Measurements from ENCODE around the gene PLA2G2F.

The PLA2G2F gene

DNA sequence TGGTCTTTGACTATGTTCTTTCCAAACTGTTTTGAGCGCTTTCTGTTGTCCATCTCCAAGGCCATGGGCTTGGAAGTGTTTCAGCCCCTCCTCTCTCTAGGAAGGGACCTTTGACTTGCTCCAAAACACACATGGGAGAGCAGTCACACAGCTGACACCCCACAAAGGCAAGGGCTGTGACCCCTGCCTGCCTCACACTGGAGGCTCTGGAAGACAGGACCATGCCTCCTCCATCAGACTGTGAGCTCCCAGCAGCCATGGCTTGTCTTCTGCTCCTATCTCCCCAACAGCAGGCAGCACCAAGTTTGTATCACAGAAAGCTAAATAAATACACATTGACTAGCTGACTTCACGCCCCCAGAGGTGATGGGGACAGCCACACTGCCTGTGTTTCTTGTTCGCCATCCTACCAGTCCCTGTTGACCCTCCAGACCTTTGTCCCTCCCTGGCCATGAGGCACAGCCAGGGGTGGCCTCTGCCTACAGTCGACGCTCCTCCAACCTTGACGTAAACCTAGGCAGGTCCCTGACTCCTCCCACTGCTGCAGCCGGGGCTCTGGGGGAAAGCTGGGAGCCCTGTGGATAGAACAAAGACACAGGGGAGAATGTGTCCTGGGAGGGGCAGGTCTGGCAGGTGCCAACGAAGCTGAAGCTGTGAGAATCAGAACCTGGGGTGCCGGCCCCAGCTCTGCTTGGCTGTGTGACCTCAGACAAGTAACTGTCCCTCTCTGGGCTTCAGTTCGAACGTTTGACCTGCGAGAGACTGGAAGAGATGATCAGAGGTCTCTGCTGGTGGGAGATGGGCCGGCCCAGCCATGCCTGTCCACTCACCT lies 4.8 kb downstream of the PLA2G2F start:
- no peak for DNase-seq

DNA sequence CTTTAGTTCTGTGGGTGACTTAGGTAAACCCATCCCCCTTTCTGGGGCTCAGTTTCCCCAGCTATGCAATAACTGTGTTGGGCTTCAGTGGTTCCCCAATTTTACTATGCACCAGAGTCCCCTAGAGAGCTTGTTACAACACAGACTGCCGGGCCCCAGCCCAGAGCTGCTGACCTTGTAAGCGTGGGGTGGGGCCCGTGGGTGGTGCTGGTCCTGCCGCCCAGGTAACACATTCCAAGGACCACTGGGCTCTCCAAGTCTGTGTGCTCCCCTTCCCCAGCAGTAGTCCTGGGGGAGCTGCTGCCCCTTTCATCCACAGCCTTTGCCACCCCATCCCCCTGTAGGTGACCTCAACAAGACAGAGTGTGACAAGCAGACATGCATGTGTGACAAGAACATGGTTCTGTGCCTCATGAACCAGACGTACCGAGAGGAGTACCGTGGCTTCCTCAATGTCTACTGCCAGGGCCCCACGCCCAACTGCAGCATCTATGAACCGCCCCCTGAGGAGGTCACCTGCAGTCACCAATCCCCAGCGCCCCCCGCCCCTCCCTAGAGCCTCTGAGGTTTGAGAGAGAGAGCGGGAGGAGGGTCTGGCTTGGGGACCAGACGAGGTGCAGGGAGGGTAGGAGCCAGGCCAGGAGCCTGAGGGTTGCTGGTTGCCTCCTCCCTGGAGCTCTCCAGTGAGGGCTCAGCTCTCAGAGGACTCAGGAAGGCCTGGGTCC lies 8.9 kb downstream of the PLA2G2F start:
- no peak for DNase-seq

DNA sequence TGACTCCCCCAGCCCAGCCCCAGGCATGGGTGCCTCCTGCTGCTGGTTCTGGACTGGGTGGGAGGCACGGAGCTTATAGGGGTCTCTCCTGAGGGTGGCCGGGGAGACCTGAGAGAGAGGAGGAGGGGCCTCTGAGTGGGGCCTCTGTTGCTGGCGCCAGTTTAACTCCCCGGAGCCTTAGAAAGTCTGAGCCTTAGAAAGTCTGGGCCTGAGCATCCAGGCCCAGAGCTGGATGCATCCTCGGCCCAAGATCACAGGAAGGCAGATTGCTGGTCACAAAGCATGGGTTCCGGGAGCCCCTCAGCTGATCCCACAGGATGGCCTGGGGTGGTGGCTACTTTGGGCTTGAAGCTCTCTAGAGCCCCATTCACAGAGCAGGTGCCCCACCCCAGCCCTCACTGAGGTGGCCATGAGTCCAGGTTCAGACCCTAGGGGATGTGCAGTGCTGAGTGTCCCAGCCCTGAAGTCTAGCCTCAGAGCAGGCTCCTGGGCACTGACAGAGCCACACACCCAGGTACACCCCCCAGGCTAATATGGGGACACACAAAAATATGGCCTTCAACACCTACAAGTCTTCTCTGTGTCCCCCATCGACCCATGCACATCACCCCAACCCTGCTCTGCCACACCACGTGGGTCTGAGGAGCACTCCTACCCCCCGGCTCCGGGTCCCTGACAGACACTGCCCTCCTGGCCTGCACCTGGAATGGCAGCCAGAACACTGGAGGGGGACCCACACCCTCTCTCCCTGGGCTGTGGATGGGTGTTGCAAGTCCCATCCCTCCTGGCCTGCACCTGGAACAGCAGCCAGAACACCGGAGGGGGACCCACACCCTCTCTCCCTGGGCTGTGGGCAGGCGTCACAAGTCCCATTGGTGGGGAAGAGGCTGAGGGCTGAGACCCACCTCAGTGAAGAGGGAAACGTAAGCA lies 9.7 kb downstream of the PLA2G2F start:
- no peak for DNase-seq

DNA sequence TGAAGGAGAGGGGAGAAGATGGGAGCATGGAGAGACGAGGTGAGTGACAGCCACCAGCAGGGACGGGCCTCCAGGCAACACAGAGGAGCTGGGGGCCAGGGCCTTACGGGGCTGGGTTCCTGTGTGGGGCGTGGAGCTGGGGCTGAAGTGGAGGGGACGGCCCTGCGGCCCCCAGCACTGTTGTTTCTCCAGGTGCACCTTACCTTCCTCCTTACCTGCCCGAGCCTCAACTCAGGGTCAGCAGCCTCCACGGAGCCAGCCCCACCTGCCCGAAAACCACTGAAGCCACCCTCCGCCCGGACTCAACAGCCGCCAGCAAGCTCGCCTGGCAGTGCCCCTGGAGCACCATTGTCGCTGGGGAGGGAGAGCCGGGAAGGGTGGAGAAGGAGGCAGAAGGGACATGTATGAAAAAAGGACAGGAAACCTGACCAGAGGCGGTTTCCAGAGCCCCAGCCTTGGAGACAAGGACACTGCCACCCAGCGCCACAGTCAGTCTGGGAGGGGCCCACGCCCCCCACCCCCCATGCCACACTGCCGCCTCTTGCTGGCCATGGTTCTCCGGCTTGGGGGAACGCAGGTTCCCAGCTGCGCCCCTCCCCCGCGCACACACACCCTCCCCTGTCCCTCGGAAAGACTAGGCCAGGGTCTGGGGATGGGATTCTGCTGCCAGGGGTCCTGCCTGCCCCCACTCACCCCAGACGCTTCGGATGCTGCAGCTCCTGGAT lies 10.6 kb downstream of the PLA2G2F start:
- no peak for DNase-seq

DNA sequence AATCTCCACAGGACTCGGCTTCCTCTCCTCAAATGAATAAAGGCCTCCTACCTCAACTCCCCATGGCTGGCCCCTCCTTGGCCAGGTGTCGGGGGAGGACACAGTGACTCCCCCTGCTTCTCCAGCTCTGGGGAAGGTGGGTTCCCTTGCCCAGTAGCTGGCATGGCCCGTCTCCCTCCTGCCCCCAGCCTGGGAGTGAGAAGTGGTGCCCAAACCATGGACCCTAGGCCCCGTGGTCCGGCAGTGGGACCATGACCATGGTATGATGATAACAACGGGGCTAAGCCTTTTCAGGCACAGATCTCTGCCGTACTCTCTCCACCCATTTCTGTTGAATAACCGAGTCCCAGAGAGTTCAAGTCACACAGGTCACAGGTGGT lies 11.2 kb downstream of the PLA2G2F start:
- no peak for DNase-seq

DNA sequence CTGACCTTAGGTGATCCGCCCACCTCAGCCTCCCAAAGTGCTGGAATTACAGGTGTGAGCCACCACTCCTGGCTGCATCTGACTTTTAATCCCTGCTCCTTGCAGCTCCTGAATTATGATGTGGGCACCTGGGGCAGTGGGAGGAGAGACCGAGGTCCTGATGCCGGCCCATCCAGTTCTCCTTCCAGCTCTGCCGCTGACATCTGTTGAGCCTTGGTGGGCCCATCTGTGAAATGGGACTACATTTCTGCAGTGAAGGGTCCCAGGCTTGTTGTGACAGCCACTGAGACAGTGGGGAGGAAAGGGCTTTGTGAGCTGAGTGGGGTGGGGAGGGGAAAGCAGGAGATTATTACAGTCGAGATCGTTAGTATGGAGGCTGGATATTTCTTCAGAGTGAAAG lies 11.8 kb downstream of the PLA2G2F start:
- DNase-seq: no peak

DNA sequence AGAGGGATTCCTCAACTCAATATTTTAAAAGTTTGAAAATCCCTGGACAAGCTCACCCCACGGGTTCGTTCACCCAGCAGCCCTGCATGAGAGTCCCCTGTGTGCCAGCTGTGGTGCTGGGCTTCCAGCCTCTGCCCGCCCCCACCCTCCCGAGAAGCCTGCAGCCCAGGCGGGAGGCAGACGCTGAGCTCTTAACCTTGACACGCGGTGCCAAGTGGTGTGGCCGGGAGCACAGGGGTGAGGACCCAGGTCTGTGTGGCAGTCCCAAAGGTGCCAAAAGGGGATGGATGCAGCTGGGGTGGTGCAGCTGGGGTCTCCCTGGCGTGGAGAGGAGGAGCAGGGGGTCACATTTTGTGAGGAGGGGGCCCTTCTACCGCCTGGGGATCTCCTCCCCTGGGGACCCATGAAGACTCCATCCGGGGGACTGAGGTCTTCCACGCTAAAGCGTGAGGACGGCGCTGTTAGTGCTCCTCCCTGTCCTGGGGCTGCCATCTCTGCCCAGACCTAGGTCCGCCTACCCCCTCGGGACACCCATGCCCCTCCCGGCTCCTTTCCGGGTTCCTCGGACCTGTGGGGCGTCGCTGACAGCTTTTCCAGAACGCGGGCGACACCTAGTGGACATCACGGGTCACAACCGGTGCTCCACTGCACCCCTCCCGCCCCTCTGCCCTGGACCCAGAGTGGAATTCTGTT lies 12.9 kb downstream of the PLA2G2F start:
- peak; percentile 45 for DNase-seq

DNA sequence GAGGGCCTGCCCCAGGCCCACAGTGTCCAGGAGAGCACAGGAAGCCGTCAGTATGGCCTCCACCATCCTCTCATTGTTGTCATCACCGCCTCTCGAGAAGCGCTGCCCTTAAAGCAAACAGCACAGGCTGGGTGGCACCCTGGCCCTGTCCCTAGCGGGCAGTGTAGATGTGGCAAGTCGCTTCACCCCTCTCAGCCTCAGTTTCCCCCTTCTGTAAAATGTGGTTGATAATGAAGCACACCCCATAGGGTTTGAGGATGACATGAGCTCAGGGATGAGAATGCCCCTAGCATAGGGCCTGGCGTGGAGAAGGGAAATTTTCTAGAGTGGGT lies 13.4 kb downstream of the PLA2G2F start:
- DNase-seq: no peak

DNA sequence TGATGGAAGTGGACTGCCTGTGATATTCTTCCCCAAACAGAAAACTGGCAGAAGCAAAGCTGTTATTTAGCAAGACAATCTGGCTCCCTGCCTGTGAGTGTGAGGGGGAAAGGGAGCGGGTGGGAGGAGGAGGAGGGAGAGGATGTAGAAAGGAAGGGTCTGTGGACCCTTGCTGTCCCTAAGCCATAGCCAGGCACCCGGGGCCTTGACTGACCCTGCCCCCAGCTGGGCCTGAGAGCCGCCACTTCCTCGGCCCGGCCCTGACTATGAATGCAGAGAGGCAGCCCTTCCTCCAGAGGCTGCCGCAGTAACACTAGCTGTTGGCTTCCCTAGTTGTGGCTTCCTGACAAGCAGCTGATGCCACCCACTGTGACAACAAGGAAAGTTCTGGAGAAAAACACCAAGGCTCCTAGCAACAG lies 13.9 kb downstream of the PLA2G2F start:
- no peak for DNase-seq

DNA sequence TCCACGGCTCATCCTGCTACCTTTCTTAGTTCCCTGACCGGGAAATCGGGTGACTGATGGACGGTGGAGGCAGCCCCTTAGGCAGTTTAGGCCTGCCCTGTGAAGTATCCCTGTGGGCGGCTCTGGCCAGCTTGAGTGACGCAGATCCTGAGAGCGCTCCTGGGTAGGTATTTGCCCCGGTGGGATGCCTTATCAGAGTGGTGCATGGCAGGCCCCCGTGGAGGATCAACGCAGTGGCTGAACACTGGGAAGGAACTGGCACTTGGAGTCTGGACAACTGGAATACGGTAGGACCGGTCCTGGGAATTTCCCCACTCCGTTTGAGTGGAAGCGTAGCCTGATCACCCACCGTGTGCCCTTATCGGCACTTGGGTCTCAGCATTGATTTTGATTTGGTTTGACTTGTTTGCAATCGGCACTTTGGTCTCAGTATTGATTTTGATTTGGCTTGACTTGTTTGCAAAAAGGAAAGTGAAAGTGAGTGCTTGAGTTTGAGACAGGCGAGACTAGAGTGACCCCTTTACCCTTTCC lies 15.2 kb downstream of the PLA2G2F start:
- DNase-seq: no peak

DNA sequence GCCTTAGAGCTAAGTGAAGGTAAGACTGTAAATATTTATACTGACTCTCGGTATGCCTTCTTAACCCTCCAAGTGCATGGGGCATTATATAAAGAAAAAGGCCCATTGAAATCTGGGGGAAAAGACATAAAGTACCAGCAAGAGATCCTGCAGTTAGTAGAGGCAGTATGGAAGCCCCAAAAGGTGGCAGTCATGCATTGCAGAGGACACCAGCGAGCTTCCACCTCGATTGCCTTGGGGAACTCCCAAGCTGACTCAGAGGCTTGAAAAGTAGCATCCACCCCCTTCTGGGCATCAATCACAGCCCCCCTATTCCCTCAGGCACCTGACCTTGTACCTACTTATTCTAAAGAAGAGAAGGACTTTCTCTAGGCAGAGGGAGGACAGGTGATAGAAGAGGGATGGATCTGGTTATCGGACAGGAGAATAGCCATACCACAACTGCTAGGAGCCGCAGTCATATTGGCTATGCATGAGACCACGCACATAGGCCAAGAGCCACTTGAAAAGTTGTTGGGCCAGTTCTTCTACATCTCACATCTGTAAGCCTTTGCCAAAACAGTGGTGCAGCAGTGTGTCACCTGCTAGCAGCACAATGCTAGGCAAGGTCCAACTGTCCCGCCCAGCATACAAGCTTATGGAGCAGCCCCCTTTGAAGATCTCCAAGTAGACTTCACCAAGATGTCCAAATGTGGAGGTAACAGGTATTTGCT lies 19.4 kb downstream of the PLA2G2F start:
- DNase-seq: no peak

DNA sequence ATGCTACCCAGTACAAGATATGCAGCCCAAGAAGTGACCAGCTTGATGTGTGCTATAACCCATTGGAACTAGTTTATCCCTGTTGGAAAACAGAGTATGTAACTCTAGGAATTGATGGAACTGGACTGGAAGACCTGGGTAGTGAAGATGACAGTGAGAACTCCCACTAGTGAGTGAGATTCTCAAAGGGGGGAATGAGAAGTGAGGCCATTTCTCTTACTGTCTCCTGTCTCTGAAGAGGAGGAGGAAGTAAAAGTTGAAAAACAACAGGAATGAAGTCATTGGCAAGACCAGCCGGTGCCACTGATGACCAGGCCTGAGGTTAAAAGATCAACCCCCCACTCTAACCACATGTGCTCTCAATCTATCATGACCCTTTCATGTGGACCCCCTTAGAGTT lies 20.9 kb downstream of the PLA2G2F start:
- DNase-seq: peak; percentile 29

DNA sequence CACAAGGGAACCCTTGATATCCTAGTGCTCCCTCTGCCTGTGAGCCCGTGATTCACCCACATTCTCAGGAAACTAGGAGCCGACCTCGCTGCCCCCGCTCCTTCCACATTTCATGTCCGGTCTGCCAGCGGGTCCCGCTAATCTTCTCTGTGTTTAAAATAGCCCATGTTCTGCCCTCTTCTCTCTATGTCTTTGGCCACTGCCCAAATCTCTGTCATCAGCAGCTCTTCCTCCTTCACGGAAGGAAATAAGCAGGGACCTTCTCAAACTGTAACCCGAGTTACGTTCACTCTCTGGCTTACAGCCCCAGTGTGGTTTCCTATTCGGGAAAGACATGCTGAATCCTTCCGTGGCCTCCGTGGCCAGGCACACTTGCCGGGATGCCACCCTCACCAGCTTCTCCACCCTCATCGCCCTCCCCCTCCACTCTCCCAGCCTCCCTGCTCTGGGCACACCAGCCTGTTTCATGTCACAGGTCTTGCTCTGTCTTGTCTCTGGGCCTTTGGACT lies 25.6 kb downstream of the PLA2G2F start:
- no peak for DNase-seq

DNA sequence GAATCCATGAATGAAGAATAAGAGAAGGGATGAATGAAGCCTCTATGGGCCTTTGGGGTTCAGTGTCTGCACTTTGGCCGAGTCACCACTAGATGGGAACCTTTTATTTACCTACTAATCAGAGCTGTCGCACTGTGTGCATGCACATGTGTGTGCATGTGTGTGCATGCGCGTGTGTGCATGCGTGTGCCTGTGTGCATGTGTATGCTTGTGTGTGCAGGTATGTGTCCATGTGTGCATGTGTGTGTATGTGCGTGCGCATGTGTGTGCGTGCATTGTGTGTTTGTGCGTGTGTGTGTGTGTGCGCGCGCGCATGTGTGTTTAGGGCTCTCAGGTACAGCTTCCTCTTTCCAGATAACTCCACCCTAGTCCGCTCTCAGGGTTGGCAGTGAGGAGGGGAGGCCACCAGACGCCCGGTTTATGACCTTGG lies 26.4 kb downstream of the PLA2G2F start:
- no peak for DNase-seq

DNA sequence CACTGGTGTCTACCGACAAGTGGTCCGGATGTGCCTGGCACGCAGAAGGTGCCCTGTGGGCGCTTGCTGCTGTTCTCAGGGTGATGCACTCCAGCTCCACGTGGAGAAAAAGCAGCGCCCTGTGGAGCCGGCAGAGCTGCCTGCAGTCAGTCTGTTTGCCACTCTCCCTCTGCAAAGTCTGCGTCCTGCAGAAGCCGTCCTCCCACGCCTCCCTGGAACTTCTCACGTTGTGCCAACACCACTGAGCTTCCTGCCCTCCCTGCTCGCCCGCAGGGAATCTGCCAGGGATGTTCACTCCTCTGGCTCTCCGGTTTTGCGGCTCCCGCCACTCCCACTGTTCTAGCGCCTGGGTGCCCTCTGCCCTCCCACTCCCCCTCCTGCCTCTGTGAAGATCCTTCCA lies 26.9 kb downstream of the PLA2G2F start:
- peak; percentile 76 for DNase-seq

DNA sequence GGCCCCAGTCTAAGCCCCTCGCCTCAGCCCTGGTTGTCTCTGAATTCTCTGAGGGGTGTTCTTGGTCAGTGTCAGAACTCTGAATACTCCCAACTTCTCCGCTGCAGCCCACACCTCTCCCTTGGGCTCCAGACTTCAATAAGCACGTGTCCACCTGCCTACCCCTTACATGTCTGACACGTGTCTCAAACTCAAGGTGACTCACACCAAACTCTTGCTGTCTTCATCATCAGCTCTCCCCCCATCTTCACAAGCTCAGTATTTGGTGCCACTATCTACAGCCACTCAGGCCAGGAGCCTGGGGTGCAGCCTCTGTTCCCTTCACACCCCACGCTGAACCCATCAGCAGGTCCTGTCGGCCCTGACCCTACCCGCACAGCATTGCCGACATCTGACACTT lies 28.0 kb downstream of the PLA2G2F start:
- DNase-seq: no peak

DNA sequence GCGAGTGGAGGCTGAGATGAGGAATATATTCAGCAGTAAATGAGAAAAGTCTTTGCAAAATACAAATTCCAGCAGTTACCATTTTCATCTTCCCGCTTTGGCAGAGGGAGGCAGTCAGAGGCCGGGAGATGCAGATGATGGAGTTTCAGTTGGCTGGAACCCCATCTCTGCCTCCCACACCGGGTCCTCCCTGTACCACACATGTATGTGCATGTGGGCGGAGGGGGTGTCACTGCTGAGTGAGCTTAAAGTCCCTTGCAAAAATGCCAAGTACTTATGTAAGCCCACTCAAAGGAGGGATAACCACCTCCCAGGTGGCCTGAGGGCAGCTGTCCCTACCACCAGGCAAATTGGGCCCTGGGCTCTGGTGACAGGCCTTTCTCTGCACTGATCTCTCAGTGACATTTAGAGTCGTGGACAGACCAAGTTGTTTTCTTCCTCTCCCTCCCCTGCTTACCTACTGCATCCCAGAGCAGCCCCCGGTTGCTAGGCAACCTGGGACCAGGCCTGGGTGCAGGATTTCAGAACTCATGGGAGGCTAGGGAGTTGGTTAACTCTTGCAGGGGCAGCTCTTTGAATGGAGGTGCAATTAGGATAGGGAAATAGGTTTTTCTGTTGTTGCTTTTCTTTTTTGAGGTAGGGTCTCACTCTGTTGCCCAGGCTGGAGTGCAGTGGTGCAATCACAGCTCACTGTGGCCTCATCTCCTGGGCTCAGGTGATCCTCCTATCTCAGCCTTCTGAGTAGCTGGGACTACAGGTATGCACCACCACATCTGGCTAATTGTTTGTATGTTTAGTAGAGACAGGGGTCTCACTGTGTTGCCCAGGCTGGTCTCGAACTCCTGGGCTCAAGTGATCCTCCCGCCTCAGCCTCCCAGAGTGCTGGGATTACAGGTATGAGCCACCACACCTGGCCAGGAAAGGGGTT lies 29.7 kb downstream of the PLA2G2F start:
- no peak for DNase-seq

DNA sequence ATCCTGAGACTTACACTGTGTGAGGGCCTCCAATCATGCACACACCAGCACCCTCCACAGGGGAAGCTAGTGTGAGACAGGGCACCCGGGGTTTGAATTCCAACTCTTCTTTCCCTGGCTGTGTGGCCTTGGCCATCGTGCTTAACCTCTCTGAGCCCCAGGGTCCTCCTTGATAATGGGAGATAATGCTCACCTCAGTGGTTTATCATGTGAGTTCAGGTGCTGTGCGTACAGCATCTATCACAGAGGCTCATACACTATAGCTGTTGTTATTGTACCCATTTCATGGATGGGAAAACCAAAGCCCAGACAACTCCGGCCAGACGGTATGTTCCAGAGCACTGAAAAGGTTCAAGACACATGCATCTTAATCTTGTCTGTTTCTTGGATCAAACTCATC lies 30.8 kb downstream of the PLA2G2F start:
- DNase-seq: no peak

DNA sequence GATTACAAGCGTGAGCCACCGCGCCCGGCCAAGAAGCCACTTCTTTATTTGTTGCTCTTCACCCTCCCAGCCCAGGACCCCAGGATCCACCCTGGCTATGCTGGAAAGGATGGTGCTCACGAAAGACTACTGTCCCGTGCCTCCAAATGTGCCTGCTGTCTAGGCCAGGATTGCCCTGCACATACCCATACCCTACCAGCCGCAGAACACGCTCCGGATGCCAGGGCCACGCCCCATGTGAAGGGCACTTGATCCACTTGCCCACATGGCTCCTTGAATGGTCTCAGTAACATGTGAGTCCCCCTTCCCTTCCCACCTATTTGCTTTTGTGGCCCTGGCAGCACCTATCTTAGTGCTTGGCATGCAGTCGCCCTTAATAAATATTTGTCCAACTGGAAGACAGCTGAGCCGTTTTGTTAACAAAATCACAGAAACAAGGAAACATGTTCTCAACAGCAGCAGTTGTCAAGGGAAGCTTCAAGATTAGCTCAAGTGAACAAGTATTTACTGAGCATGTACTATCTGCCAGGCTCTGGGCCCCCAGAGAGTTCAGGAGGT lies 33.0 kb downstream of the PLA2G2F start:
- DNase-seq: no peak
